Suprapubic skin (tissue), 4 donors: ENCODE measurements around the gene OR4F15.

Source experiments
- POLR2A ChIP-seq, 2 donors: fragments of 450-650 bp; IDR thresholded peaks; one replicate each; pipeline ENCODE4 v1.6.1; 2017; ENCODE audit warnings: antibody characterized with exemption in 2 of 2, mild to moderate bottlenecking in 2 of 2, moderate library complexity in 2 of 2
- POLR2AphosphoS5 ChIP-seq, 3 donors: sonication (generic); formaldehyde crosslinking; IDR thresholded peaks; one replicate each; pipeline ENCODE4 v1.6.1; 2017; ENCODE audit warnings: antibody characterized with exemption in 3 of 3
- TF ChIP-seq, protein P1 (sequence below), 2 donors: fragments of 200-600 bp in 1 of 2; fragments of 450-650 bp in 1 of 2; sonication (generic) in 1 of 2; IDR thresholded peaks; one replicate each; pipeline ENCODE4 v1.5.1; 2016 to 2019; ENCODE audit warnings: antibody characterized with exemption in 2 of 2, mild to moderate bottlenecking in 1 of 2, moderate library complexity in 1 of 2

DNA sequence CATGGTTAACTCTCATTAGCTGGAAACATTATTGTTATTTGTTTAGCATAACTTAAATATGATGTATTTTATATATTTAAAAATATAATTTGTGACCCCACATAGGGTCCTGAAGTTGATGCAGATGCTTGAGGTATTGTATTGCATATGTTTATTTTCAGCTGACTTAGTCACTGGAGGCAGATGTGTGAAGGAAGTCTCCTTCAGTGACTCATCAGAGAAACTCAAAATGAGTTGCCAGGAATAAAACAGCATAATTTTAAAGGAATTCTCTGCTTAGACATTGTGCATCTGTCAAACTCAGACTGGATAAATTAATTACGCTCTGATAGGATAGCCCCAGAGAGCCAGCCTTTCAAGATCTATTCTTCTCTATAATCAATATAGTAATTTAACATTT, 16.5 kb upstream of the OR4F15 start:
- TF ChIP-seq POLR2A (IDR thresholded peaks at IDR 0.05) (no peak), POLR2AphosphoS5 (IDR thresholded peaks at IDR 0.05) (no peak)
- TF ChIP-seq, protein P1, sequence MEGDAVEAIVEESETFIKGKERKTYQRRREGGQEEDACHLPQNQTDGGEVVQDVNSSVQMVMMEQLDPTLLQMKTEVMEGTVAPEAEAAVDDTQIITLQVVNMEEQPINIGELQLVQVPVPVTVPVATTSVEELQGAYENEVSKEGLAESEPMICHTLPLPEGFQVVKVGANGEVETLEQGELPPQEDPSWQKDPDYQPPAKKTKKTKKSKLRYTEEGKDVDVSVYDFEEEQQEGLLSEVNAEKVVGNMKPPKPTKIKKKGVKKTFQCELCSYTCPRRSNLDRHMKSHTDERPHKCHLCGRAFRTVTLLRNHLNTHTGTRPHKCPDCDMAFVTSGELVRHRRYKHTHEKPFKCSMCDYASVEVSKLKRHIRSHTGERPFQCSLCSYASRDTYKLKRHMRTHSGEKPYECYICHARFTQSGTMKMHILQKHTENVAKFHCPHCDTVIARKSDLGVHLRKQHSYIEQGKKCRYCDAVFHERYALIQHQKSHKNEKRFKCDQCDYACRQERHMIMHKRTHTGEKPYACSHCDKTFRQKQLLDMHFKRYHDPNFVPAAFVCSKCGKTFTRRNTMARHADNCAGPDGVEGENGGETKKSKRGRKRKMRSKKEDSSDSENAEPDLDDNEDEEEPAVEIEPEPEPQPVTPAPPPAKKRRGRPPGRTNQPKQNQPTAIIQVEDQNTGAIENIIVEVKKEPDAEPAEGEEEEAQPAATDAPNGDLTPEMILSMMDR (IDR thresholded peaks at IDR 0.05) = no peak
